ENCODE data around the gene KRT78. TPM values are rescaled to one million over a fixed set of nuclear protein-coding genes. Genes with fewer than 3 reads are reported as not detected.
"Not testable (repeated sequence)": the region's sequence is repeated elsewhere in the genome, so short reads cannot be mapped to it uniquely, and the experiment has no call there.

Gene KRT78
- total RNA-seq, 1 experiment from 2014 or later: not detected

- H3K9me3 ChIP-seq (ENCODE audit: low read depth, low read length, poor library complexity, severe bottlenecking): no peaks in the 10 kb centered on the region
- H3K4me3 ChIP-seq (ENCODE audit: low read depth, low read length, poor library complexity, severe bottlenecking): no peak overlapping the region
- CTCF ChIA-PET: no interaction called here
- H3K36me3 ChIP-seq (ENCODE audit: insufficient read depth, low read length, poor library complexity, severe bottlenecking): no peaks in the 10 kb centered on the region
- peak; percentile 50 for DNase-seq (ENCODE audit: low spot score)
- no peak for TF ChIP-seq CTCF (conservative IDR thresholded peaks at IDR 0.05; ENCODE audit: low read depth, low read length)
- POLR2A ChIA-PET (ENCODE audit: low non-redundant PET): no interaction called here
- intact Hi-C loops (cut with micrococcal nuclease; ENCODE audit: unreplicated experiment): no loop called here
- no peaks in the 10 kb centered on the region for H3K27me3 ChIP-seq (replicated peaks; ENCODE audit: insufficient read depth, low read depth, low read length, poor library complexity)
- no peak overlapping the region for H3K27ac ChIP-seq (ENCODE audit: low read depth, low read length, poor library complexity, severe bottlenecking)
- no TSS peak for BruUV-seq (replicated peaks)
- H3K4me1 ChIP-seq (ENCODE audit: insufficient read depth, low read length, poor library complexity, severe bottlenecking): no peaks in the 10 kb centered on the region
These were observed 11.5 kb upstream of the KRT78 start for GRCh38 chr12:52860102-52860823.

GRCh38 chr12:52857500-52857899 is 8.7 kb upstream of the KRT78 start:
- H3K9me3 ChIP-seq (ENCODE audit: low read depth, low read length, poor library complexity, severe bottlenecking): no peaks in the 10 kb centered on the region
- H3K4me3 ChIP-seq (ENCODE audit: low read depth, low read length, poor library complexity, severe bottlenecking): no peak overlapping the region
- no peaks in the 10 kb centered on the region for H3K36me3 ChIP-seq (ENCODE audit: insufficient read depth, low read length, poor library complexity, severe bottlenecking)
- no peaks in the 10 kb centered on the region for H3K27me3 ChIP-seq (replicated peaks; ENCODE audit: insufficient read depth, low read depth, low read length, poor library complexity)
- CTCF ChIA-PET: no interaction called here
- no peaks in the 10 kb centered on the region for H3K4me1 ChIP-seq (ENCODE audit: insufficient read depth, low read length, poor library complexity, severe bottlenecking)
- POLR2A ChIA-PET (ENCODE audit: low non-redundant PET): no interaction called here
- no peak overlapping the region for H3K27ac ChIP-seq (ENCODE audit: low read depth, low read length, poor library complexity, severe bottlenecking)
- BruUV-seq (replicated peaks): no TSS peak
- intact Hi-C loops (cut with micrococcal nuclease; ENCODE audit: unreplicated experiment): no loop called here
- no peak for TF ChIP-seq CTCF (conservative IDR thresholded peaks at IDR 0.05; ENCODE audit: low read depth, low read length)
- no peak for TF ChIP-seq EZH2 (IDR thresholded peaks at IDR 0.05; ENCODE audit: borderline replicate concordance, low read depth, low read length, poor library complexity, severe bottlenecking)
- no peak for DNase-seq (ENCODE audit: low spot score)

- H3K27me3 ChIP-seq (replicated peaks; ENCODE audit: insufficient read depth, low read depth, low read length, poor library complexity): no peaks in the 10 kb centered on the region
- ChIA-PET CTCF (no interaction called here), POLR2A (ENCODE audit: low non-redundant PET) (no interaction called here)
- no peak for TF ChIP-seq CTCF (conservative IDR thresholded peaks at IDR 0.05; ENCODE audit: low read depth, low read length)
- no peak for TF ChIP-seq EZH2 (IDR thresholded peaks at IDR 0.05; ENCODE audit: borderline replicate concordance, low read depth, low read length, poor library complexity, severe bottlenecking)
- no peaks in the 10 kb centered on the region for H3K4me1 ChIP-seq (ENCODE audit: insufficient read depth, low read length, poor library complexity, severe bottlenecking)
- no peak overlapping the region for H3K4me3 ChIP-seq (ENCODE audit: low read depth, low read length, poor library complexity, severe bottlenecking)
- H3K9me3 ChIP-seq (ENCODE audit: low read depth, low read length, poor library complexity, severe bottlenecking): no peaks in the 10 kb centered on the region
- BruUV-seq (replicated peaks): no TSS peak
- no peaks in the 10 kb centered on the region for H3K36me3 ChIP-seq (ENCODE audit: insufficient read depth, low read length, poor library complexity, severe bottlenecking)
- intact Hi-C loops (cut with micrococcal nuclease; ENCODE audit: unreplicated experiment): no loop called here
- DNase-seq (ENCODE audit: low spot score): no peak
- no peak overlapping the region for H3K27ac ChIP-seq (ENCODE audit: low read depth, low read length, poor library complexity, severe bottlenecking)
These were observed 8.0 kb upstream of the KRT78 start for GRCh38 chr12:52856787-52857186.

GRCh38 chr12:52856077-52856476 is 7.3 kb upstream of the KRT78 start:
- POLR2A ChIA-PET (ENCODE audit: low non-redundant PET); BruUV-seq (replicated peaks); CTCF ChIA-PET; H3K27me3 ChIP-seq (replicated peaks; ENCODE audit: insufficient read depth, low read depth, low read length, poor library complexity); intact Hi-C loops (cut with micrococcal nuclease; ENCODE audit: unreplicated experiment); H3K4me1 ChIP-seq (ENCODE audit: insufficient read depth, low read length, poor library complexity, severe bottlenecking); H3K36me3 ChIP-seq (ENCODE audit: insufficient read depth, low read length, poor library complexity, severe bottlenecking); H3K27ac ChIP-seq (ENCODE audit: low read depth, low read length, poor library complexity, severe bottlenecking); H3K9me3 ChIP-seq (ENCODE audit: low read depth, low read length, poor library complexity, severe bottlenecking); DNase-seq (ENCODE audit: low spot score); H3K4me3 ChIP-seq (ENCODE audit: low read depth, low read length, poor library complexity, severe bottlenecking): not testable (repeated sequence)

Data from A673 (cell line).